GM12878 (cell line): ENCODE data around the gene HELZ. TPM values are rescaled to one million over a fixed set of nuclear protein-coding genes. Genes with fewer than 3 reads are reported as not detected.

Experiments used
- BHLHE40 ChIP-seq, 2 experiments: fragments of 450-650 bp in 1 of 2; IDR thresholded peaks; 2 replicates each; pipeline ENCODE4 v1.6.1; 2011 to 2017; ENCODE audit warnings: low read depth in 2 of 2, borderline replicate concordance in 1 of 2, improper control_type of control experiment in 1 of 2, low read length in 1 of 2, mild to moderate bottlenecking in 1 of 2
- BMI1 ChIP-seq: fragments of 450-650 bp; IDR thresholded peaks from 2 replicates; pipeline ENCODE4 v1.6.1; 2016; ENCODE audit warnings: mild to moderate bottlenecking, moderate library complexity, borderline replicate concordance
- CBFB ChIP-seq: IDR thresholded peaks from 2 replicates; pipeline ENCODE4 v1.6.1; 2016; ENCODE audit warnings: antibody characterized with exemption, low read depth
- DPF2 ChIP-seq: fragments of 450-650 bp; IDR thresholded peaks from 2 replicates; pipeline ENCODE4 v1.6.1; 2017; ENCODE audit warnings: mild to moderate bottlenecking
- GATAD2B ChIP-seq: fragments of 450-650 bp; conservative IDR thresholded peaks from 2 replicates; pipeline ENCODE4 v1.6.1; 2017; ENCODE audit warnings: low read depth, mild to moderate bottlenecking, moderate library complexity
- LARP7 ChIP-seq: fragments of 450-650 bp; IDR thresholded peaks from 2 replicates; pipeline ENCODE4 v1.6.1; 2017; ENCODE audit warnings: mild to moderate bottlenecking
- MEF2A ChIP-seq: IDR thresholded peaks from 2 replicates; pipeline ENCODE4 v1.6.1; 2011; ENCODE audit warnings: low read depth, mild to moderate bottlenecking, low read length, moderate library complexity; ENCODE audit not compliant: insufficient read depth
- MEF2B ChIP-seq: fragments of 450-650 bp; IDR thresholded peaks from 2 replicates; pipeline ENCODE4 v1.6.1; 2018; ENCODE audit warnings: mild to moderate bottlenecking, moderate library complexity; ENCODE audit not compliant: partially characterized antibody, poor library complexity, severe bottlenecking
- MXI1 ChIP-seq: fragments of 150-350 bp; IDR thresholded peaks from 2 replicates; pipeline ENCODE4 v1.6.1; 2011; ENCODE audit warnings: low read depth, mild to moderate bottlenecking, inconsistent platforms, low read length, improper control_type of control experiment
- MYC ChIP-seq: IDR thresholded peaks from 2 replicates; pipeline ENCODE4 v1.6.1; 2011; ENCODE audit warnings: mild to moderate bottlenecking, low read length, moderate library complexity, inconsistent platforms; ENCODE audit not compliant: insufficient read depth, insufficient replicate concordance, insufficient read length, severe bottlenecking
- NBN ChIP-seq: fragments of 450-650 bp; IDR thresholded peaks from 2 replicates; pipeline ENCODE4 v1.6.1; 2016
- SPI1 ChIP-seq: IDR thresholded peaks from 2 replicates; pipeline ENCODE4 v1.6.1; 2011; ENCODE audit warnings: low read depth, mild to moderate bottlenecking, low read length, moderate library complexity, borderline replicate concordance; ENCODE audit not compliant: insufficient read depth
- polyA plus RNA-seq, 11 experiments: library from polyadenylated mRNA; depleted of rRNA in 4 of 11; unstranded in 6 of 11; stranded (reverse) in 5 of 11; fragments of >200 nt; fragmentation: Nextera tagmentation in 4 of 11; fragmentation: Illumina TruSeq in 1 of 11; extraction: Ambion mirVana in 4 of 11; extraction: Trizol in 1 of 11; gene quantifications; 1 replicate in 1 of 11; 2 replicates in 10 of 11; pipeline versions ENCODE4 v1.2.1 to v1.2.3, GENCODE V29; 2011 to 2016; ENCODE audit warnings: inconsistent platforms in 2 of 11, missing spikeins in 2 of 11, low read depth in 1 of 11
- total RNA-seq, 4 experiments: library from RNA; depleted of rRNA in 3 of 4; stranded (reverse); fragments of >200 nt in 3 of 4; fragmentation: Illumina TruSeq in 1 of 4; extraction: Trizol in 1 of 4; gene quantifications; 2 replicates each; pipeline versions ENCODE4 v1.2.1 to v1.2.3, GENCODE V29; 2013 to 2021
- TF ChIP-seq, protein P1 (sequence below): IDR thresholded peaks from 2 replicates; pipeline ENCODE4 v1.6.1; 2012; ENCODE audit warnings: low read depth, low read length, improper control_type of control experiment
- TF ChIP-seq, protein P2 (sequence below): fragments of 450-650 bp; formaldehyde crosslinking; IDR thresholded peaks from 2 replicates; pipeline ENCODE4 v1.5.0; 2022; ENCODE audit warnings: mild to moderate bottlenecking, missing genetic modification characterization
- TF ChIP-seq, protein P3 (sequence below), 3 experiments: IDR thresholded peaks in 2 of 3; conservative IDR thresholded peaks in 1 of 3; 2 replicates each; pipeline ENCODE4 v1.5.1; 2011; ENCODE audit warnings: low read depth in 3 of 3, low read length in 3 of 3, mild to moderate bottlenecking in 3 of 3, control low read depth in 2 of 3, moderate library complexity in 2 of 3, inconsistent platforms in 1 of 3, mixed read lengths in 1 of 3; ENCODE audit not compliant: control insufficient read depth in 2 of 3, insufficient read depth in 1 of 3; ENCODE audit errors: extremely low read depth in 1 of 3
- TF ChIP-seq, protein P4 (sequence below): IDR thresholded peaks from 2 replicates; pipeline ENCODE4 v1.6.1; 2011; ENCODE audit warnings: mild to moderate bottlenecking, low read depth, low read length, moderate library complexity; ENCODE audit not compliant: insufficient replicate concordance
- TF ChIP-seq, protein P5 (sequence below): IDR thresholded peaks from 2 replicates; pipeline ENCODE4 v1.6.1; 2011; ENCODE audit warnings: borderline replicate concordance, low read depth, mild to moderate bottlenecking, moderate library complexity, mixed read lengths, low read length; ENCODE audit not compliant: insufficient read depth; ENCODE audit errors: extremely low read length
- TF ChIP-seq, protein P6 (sequence below): IDR thresholded peaks from 2 replicates; pipeline ENCODE4 v1.6.1; 2012; ENCODE audit warnings: low read depth, low read length, improper control_type of control experiment

HELZ gene
- total and polyA plus RNA-seq, 10 of the 15 experiments (the other 5 are each of a cell fraction or from before 2014, with no cell fraction given) = 1.5 to 36.8 (median 19.1) TPM

DNA sequence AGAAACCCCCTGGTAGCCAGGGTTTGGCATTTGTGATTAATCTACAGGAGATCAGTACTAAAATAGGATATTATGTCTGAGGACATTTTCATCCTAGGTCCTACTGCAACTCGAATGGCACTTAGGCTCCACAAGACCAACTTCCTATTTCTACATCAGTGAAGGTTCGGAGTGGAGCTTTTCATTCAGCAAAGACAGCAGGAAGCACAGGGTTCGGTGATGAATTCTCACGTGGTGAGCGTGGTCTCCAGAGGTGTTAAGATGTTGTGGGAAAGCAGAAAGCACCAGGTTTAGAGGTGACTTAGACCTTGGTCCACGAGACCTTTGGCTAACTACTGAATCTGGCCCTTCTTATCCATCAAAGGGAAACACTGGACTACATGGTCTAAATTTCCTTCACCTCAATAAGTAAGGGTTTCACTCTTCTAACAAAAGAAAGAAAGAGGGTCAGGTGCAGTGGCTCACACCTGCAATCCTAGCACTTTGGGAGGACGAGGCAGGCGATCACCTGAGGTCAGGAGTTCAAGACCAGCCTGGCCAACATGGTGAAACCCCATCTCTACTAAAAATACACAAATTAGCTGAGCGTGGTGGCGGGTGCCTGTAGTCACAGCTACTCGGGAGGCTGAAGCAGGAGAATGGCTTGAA lies 13.9 kb upstream of the HELZ start (continued):
- TF ChIP-seq MEF2B = no peak
- no peak for TF ChIP-seq CBFB
- no peak for TF ChIP-seq MXI1
- no peak for TF ChIP-seq MEF2A
- no peak for TF ChIP-seq MYC
- TF ChIP-seq, protein P1, sequence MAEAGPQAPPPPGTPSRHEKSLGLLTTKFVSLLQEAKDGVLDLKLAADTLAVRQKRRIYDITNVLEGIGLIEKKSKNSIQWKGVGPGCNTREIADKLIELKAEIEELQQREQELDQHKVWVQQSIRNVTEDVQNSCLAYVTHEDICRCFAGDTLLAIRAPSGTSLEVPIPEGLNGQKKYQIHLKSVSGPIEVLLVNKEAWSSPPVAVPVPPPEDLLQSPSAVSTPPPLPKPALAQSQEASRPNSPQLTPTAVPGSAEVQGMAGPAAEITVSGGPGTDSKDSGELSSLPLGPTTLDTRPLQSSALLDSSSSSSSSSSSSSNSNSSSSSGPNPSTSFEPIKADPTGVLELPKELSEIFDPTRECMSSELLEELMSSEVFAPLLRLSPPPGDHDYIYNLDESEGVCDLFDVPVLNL = no peak
- TF ChIP-seq, protein P2, sequence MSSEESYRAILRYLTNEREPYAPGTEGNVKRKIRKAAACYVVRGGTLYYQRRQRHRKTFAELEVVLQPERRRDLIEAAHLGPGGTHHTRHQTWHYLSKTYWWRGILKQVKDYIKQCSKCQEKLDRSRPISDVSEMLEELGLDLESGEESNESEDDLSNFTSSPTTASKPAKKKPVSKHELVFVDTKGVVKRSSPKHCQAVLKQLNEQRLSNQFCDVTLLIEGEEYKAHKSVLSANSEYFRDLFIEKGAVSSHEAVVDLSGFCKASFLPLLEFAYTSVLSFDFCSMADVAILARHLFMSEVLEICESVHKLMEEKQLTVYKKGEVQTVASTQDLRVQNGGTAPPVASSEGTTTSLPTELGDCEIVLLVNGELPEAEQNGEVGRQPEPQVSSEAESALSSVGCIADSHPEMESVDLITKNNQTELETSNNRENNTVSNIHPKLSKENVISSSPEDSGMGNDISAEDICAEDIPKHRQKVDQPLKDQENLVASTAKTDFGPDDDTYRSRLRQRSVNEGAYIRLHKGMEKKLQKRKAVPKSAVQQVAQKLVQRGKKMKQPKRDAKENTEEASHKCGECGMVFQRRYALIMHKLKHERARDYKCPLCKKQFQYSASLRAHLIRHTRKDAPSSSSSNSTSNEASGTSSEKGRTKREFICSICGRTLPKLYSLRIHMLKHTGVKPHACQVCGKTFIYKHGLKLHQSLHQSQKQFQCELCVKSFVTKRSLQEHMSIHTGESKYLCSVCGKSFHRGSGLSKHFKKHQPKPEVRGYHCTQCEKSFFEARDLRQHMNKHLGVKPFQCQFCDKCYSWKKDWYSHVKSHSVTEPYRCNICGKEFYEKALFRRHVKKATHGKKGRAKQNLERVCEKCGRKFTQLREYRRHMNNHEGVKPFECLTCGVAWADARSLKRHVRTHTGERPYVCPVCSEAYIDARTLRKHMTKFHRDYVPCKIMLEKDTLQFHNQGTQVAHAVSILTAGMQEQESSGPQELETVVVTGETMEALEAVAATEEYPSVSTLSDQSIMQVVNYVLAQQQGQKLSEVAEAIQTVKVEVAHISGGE (CRISPR knock-in tag) = no peak
- no peak for TF ChIP-seq GATAD2B
- TF ChIP-seq BHLHE40 (IDR thresholded peaks at IDR 0.05; ENCODE audit: borderline replicate concordance in 1 of 2, low read depth in 2 of 2, low read length in 1 of 2) = peak in 1 of 2 experiments; percentile 55; a peak in 1 of 4 replicates
- TF ChIP-seq, protein P3, sequence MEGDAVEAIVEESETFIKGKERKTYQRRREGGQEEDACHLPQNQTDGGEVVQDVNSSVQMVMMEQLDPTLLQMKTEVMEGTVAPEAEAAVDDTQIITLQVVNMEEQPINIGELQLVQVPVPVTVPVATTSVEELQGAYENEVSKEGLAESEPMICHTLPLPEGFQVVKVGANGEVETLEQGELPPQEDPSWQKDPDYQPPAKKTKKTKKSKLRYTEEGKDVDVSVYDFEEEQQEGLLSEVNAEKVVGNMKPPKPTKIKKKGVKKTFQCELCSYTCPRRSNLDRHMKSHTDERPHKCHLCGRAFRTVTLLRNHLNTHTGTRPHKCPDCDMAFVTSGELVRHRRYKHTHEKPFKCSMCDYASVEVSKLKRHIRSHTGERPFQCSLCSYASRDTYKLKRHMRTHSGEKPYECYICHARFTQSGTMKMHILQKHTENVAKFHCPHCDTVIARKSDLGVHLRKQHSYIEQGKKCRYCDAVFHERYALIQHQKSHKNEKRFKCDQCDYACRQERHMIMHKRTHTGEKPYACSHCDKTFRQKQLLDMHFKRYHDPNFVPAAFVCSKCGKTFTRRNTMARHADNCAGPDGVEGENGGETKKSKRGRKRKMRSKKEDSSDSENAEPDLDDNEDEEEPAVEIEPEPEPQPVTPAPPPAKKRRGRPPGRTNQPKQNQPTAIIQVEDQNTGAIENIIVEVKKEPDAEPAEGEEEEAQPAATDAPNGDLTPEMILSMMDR (IDR thresholded peaks at IDR 0.05 in 2 of 3, conservative IDR thresholded peaks at IDR 0.05 in 1 of 3; ENCODE audit: control insufficient read depth in 2 of 3, extremely low read depth in 1 of 3, insufficient read depth in 1 of 3, low read depth in 3 of 3, low read length in 3 of 3) = no peak
- TF ChIP-seq NBN = no peak
- TF ChIP-seq, protein P4, sequence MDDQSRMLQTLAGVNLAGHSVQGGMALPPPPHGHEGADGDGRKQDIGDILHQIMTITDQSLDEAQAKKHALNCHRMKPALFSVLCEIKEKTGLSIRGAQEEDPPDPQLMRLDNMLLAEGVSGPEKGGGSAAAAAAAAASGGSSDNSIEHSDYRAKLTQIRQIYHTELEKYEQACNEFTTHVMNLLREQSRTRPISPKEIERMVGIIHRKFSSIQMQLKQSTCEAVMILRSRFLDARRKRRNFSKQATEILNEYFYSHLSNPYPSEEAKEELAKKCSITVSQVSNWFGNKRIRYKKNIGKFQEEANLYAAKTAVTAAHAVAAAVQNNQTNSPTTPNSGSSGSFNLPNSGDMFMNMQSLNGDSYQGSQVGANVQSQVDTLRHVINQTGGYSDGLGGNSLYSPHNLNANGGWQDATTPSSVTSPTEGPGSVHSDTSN = no peak
- no peak for TF ChIP-seq BMI1
- TF ChIP-seq LARP7 = no peak
- TF ChIP-seq, protein P5, sequence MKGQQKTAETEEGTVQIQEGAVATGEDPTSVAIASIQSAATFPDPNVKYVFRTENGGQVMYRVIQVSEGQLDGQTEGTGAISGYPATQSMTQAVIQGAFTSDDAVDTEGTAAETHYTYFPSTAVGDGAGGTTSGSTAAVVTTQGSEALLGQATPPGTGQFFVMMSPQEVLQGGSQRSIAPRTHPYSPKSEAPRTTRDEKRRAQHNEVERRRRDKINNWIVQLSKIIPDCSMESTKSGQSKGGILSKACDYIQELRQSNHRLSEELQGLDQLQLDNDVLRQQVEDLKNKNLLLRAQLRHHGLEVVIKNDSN = no peak
- no peak for TF ChIP-seq SPI1
- TF ChIP-seq, protein P6, sequence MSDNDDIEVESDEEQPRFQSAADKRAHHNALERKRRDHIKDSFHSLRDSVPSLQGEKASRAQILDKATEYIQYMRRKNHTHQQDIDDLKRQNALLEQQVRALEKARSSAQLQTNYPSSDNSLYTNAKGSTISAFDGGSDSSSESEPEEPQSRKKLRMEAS = no peak
- 0 out of 2 replicates have a peak, but pooled peaks have one; percentile 28 for TF ChIP-seq DPF2
